ENCODE results near the gene SERPINB2.
A peak's percentile ranks its signal among the peaks of the same experiment; 100 is the strongest.

The SERPINB2 gene, protein sequence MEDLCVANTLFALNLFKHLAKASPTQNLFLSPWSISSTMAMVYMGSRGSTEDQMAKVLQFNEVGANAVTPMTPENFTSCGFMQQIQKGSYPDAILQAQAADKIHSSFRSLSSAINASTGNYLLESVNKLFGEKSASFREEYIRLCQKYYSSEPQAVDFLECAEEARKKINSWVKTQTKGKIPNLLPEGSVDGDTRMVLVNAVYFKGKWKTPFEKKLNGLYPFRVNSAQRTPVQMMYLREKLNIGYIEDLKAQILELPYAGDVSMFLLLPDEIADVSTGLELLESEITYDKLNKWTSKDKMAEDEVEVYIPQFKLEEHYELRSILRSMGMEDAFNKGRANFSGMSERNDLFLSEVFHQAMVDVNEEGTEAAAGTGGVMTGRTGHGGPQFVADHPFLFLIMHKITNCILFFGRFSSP

DNA sequence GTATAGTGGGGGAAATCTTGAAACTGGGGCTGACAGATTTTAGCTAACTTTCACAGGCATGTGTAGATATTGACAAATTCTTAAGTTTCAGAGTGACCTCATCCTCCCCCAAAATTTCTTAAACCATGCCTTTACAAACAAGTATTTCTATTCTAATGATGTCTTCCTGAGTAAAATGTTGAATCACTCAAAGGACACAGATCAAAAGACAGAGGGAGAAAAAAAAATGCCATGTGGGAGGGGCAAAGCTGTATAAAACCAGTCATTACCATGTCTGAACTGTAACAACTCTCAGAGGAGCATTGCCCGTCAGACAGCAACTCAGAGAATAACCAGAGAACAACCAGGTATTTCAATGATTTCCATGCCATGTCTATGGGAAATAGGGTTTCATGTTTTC lies at the start of gene SERPINB2:
Gene SERPINB2 (plus strand): TSS at position 282 of the 400 bp plus-strand sequence. CDS start 3,740 bp downstream, outside the sequence.
- ATAC-seq: no peak

DNA sequence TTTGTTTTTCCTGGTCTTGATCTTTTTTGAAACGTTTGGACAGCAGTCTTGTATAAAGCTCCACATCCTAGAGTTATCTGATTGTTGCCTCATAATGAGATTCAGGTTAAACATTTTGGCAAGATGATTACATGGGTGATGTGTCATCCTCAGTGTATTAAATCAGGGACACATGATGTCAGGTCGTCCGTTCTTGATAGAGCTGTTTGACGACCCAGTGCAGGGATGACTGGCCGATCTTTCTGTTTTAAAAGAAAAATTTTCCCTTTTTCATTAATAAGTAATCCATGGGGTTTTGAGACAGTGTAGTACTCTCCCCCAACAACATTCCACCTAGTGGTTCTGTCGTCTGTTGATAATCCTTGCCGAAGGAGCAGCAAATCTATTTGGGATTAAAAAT lies 44.5 kb upstream of the SERPINB2 start:
- peak; percentile 20; the same call in 1 of the 3 replicates for ATAC-seq
- TF ChIP-seq ZFP3 (CRISPR knock-in tag; IDR thresholded peaks at IDR 0.05) (no peak), BACH2 (CRISPR knock-in tag; IDR thresholded peaks at IDR 0.05; ENCODE audit: borderline replicate concordance) (no peak), ISL1 (CRISPR knock-in tag; IDR thresholded peaks at IDR 0.05) (no peak), ZNF565 (CRISPR knock-in tag; conservative IDR thresholded peaks at IDR 0.05; ENCODE audit: low read depth) (no peak), ZNF70 (CRISPR knock-in tag; IDR thresholded peaks at IDR 0.05) (no peak), TCF4 (CRISPR knock-in tag; IDR thresholded peaks at IDR 0.05; ENCODE audit: borderline replicate concordance) (no peak), SNAI2 (CRISPR knock-in tag; IDR thresholded peaks at IDR 0.05) (no peak)
- TF ChIP-seq, protein P1, sequence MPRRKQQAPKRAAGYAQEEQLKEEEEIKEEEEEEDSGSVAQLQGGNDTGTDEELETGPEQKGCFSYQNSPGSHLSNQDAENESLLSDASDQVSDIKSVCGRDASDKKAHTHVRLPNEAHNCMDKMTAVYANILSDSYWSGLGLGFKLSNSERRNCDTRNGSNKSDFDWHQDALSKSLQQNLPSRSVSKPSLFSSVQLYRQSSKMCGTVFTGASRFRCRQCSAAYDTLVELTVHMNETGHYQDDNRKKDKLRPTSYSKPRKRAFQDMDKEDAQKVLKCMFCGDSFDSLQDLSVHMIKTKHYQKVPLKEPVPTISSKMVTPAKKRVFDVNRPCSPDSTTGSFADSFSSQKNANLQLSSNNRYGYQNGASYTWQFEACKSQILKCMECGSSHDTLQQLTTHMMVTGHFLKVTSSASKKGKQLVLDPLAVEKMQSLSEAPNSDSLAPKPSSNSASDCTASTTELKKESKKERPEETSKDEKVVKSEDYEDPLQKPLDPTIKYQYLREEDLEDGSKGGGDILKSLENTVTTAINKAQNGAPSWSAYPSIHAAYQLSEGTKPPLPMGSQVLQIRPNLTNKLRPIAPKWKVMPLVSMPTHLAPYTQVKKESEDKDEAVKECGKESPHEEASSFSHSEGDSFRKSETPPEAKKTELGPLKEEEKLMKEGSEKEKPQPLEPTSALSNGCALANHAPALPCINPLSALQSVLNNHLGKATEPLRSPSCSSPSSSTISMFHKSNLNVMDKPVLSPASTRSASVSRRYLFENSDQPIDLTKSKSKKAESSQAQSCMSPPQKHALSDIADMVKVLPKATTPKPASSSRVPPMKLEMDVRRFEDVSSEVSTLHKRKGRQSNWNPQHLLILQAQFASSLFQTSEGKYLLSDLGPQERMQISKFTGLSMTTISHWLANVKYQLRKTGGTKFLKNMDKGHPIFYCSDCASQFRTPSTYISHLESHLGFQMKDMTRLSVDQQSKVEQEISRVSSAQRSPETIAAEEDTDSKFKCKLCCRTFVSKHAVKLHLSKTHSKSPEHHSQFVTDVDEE (CRISPR knock-in tag; IDR thresholded peaks at IDR 0.05): no peak

More for the DNA sequence above, at the start of gene SERPINB2:
- TF ChIP-seq PPARA (CRISPR knock-in tag; IDR thresholded peaks at IDR 0.05; ENCODE audit: borderline replicate concordance) (no peak), ZNF8 (CRISPR knock-in tag; IDR thresholded peaks at IDR 0.05) (no peak), ISL1 (CRISPR knock-in tag; IDR thresholded peaks at IDR 0.05) (no peak), ARNTL (CRISPR knock-in tag; IDR thresholded peaks at IDR 0.05; ENCODE audit: borderline replicate concordance, low read depth) (no peak), ZNF565 (CRISPR knock-in tag; conservative IDR thresholded peaks at IDR 0.05; ENCODE audit: low read depth) (no peak), BACH2 (CRISPR knock-in tag; IDR thresholded peaks at IDR 0.05; ENCODE audit: borderline replicate concordance) (no peak)
- TF ChIP-seq, protein P2, sequence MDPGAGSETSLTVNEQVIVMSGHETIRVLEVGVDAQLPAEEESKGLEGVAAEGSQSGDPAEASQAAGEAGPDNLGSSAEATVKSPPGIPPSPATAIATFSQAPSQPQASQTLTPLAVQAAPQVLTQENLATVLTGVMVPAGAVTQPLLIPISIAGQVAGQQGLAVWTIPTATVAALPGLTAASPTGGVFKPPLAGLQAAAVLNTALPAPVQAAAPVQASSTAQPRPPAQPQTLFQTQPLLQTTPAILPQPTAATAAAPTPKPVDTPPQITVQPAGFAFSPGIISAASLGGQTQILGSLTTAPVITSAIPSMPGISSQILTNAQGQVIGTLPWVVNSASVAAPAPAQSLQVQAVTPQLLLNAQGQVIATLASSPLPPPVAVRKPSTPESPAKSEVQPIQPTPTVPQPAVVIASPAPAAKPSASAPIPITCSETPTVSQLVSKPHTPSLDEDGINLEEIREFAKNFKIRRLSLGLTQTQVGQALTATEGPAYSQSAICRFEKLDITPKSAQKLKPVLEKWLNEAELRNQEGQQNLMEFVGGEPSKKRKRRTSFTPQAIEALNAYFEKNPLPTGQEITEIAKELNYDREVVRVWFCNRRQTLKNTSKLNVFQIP (CRISPR knock-in tag; IDR thresholded peaks at IDR 0.05; ENCODE audit: borderline replicate concordance, low read depth): no peak
- TF ChIP-seq, protein P3, sequence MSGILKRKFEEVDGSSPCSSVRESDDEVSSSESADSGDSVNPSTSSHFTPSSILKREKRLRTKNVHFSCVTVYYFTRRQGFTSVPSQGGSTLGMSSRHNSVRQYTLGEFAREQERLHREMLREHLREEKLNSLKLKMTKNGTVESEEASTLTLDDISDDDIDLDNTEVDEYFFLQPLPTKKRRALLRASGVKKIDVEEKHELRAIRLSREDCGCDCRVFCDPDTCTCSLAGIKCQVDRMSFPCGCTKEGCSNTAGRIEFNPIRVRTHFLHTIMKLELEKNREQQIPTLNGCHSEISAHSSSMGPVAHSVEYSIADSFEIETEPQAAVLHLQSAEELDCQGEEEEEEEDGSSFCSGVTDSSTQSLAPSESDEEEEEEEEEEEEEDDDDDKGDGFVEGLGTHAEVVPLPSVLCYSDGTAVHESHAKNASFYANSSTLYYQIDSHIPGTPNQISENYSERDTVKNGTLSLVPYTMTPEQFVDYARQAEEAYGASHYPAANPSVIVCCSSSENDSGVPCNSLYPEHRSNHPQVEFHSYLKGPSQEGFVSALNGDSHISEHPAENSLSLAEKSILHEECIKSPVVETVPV (CRISPR knock-in tag; IDR thresholded peaks at IDR 0.05): no peak

DNA sequence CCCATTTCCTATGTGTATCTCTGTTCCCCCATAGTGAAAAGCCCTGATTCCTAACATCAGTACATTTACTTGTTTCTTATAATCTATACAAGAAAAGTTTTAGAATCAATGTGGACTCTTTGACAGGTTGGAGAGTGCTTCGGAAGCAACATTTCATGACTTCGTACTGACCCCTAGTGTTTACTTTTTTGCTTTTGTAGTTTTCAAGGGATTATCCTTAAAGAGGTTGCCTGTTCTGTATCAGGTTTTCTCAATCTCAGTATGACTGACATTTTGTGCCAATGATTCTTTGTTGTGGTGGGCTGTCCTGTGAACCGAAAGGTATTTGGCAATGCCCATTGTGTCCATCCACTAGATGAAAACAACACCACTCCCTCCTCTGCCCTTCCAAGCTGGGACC lies 43.3 kb upstream of the SERPINB2 start:
- peak; percentile 87 for ATAC-seq
- TF ChIP-seq, protein P3 (CRISPR knock-in tag; IDR thresholded peaks at IDR 0.05): no peak
- TF ChIP-seq BACH2 (CRISPR knock-in tag; IDR thresholded peaks at IDR 0.05; ENCODE audit: borderline replicate concordance) (no peak), RARB (CRISPR knock-in tag; IDR thresholded peaks at IDR 0.05) (no peak), PPARA (CRISPR knock-in tag; IDR thresholded peaks at IDR 0.05; ENCODE audit: borderline replicate concordance) (no peak), ZNF565 (CRISPR knock-in tag; conservative IDR thresholded peaks at IDR 0.05; ENCODE audit: low read depth) (no peak), GLIS3 (CRISPR knock-in tag; IDR thresholded peaks at IDR 0.05) (no peak), TOX (CRISPR knock-in tag; IDR thresholded peaks at IDR 0.05; ENCODE audit: borderline replicate concordance) (no peak), TCF4 (CRISPR knock-in tag; IDR thresholded peaks at IDR 0.05; ENCODE audit: borderline replicate concordance) (no peak), ZNF8 (CRISPR knock-in tag; IDR thresholded peaks at IDR 0.05) (no peak)

DNA sequence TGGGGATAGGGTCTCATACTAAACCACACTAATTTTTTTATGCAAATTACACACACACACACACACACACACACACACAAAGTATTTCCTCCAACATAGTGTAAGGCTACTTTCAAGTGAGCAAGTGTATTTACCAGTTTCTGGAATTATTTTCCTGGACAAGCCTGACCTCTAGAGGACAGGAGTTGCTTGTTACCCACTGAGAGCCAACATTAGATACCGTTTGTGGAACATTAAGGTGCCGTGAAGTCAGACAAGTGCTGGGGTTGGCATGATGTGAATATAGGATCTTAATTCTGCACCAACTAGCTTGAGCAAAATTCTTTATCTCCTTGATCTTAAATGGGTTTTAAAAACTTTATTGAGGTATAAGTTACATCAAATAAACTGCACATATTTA lies 39.3 kb upstream of the SERPINB2 start:
- TF ChIP-seq ARNTL (CRISPR knock-in tag; IDR thresholded peaks at IDR 0.05; ENCODE audit: borderline replicate concordance, low read depth) (no peak), ZFP30 (CRISPR knock-in tag; IDR thresholded peaks at IDR 0.05) (no peak), BACH2 (CRISPR knock-in tag; IDR thresholded peaks at IDR 0.05; ENCODE audit: borderline replicate concordance) (no peak), TOX (CRISPR knock-in tag; IDR thresholded peaks at IDR 0.05; ENCODE audit: borderline replicate concordance) (no peak), RARB (CRISPR knock-in tag; IDR thresholded peaks at IDR 0.05) (no peak), ZNF70 (CRISPR knock-in tag; IDR thresholded peaks at IDR 0.05) (no peak), ZNF8 (CRISPR knock-in tag; IDR thresholded peaks at IDR 0.05) (no peak), GLIS3 (CRISPR knock-in tag; IDR thresholded peaks at IDR 0.05) (no peak), ZFP3 (CRISPR knock-in tag; IDR thresholded peaks at IDR 0.05) (no peak)
- TF ChIP-seq, protein P3 (CRISPR knock-in tag; IDR thresholded peaks at IDR 0.05): no peak
- peak; percentile 78 for ATAC-seq
